CD4-positive, alpha-beta T cell treated with Interleukin-2 at 100 ng/mL for 4 hours (primary cell): ENCODE measurements around the gene THSD4.

Experiments used
- DNase-seq: peaks from one replicate; pipeline ENCODE4 v3.0.0-alpha.2; 2020; ENCODE audit warnings: low spot score

Gene THSD4

DNA sequence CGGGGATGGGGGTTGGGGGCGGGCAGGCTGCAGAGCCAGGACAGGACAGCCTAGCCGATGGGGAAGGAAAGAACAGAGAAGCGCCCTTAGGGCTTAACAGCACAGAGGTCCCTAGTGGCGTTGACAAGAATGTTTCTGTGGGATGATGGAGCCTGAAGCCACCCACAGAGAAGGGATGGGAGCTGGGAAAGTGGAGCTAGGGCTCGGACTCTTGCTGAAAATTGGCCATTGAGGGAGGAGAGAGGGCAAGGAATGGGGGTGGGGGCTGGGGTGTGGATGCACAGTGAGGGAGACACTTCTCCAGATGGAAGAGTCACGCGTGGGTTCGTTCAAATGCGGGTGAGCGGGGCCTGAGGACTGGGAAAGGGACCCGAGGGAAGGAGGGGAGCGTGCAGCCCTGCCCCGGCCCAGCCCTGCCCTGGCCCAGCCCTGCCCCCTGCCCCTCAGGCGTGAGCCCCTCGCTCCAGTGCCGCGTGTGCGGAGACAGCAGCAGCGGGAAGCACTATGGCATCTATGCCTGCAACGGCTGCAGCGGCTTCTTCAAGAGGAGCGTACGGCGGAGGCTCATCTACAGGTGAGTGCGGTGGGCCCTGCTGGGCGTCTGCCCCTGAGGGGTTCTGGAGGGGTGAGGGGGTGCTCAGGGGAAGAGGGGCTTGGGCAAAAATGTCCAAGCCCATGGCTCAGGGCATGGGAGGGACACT is 695.9 kb downstream of the THSD4 start:
- DNase-seq = no peak

DNA sequence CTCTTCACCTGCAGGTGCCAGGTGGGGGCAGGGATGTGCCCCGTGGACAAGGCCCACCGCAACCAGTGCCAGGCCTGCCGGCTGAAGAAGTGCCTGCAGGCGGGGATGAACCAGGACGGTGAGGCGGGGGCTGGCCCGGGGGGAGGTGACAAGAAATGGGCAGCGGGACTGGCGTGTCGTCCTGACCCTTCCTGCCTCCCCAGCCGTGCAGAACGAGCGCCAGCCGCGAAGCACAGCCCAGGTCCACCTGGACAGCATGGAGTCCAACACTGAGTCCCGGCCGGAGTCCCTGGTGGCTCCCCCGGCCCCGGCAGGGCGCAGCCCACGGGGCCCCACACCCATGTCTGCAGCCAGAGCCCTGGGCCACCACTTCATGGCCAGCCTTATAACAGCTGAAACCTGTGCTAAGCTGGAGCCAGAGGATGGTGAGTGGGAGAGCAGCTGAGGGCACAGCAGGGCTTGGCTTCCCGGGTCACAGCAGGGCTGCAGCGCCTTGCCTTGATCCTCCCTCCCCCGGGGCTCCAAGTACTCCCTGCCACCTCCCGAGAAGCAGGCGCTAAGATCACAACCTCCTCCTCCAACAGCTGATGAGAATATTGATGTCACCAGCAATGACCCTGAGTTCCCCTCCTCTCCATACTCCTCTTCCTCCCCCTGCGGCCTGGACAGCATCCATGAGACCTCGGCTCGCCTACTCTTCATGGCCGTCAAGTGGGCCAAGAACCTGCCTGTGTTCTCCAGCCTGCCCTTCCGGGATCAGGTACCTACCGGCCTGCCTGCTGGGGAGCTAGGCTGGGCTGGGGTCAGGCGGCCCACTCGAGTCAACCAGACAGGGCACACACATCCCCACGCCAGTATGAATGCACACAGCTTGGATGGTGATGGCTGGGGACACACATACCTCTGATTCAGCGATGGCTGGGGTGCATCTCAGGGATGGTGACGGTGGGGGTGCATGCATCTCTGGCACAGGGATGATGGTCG is 696.8 kb downstream of the THSD4 start:
- no peak for DNase-seq

DNA sequence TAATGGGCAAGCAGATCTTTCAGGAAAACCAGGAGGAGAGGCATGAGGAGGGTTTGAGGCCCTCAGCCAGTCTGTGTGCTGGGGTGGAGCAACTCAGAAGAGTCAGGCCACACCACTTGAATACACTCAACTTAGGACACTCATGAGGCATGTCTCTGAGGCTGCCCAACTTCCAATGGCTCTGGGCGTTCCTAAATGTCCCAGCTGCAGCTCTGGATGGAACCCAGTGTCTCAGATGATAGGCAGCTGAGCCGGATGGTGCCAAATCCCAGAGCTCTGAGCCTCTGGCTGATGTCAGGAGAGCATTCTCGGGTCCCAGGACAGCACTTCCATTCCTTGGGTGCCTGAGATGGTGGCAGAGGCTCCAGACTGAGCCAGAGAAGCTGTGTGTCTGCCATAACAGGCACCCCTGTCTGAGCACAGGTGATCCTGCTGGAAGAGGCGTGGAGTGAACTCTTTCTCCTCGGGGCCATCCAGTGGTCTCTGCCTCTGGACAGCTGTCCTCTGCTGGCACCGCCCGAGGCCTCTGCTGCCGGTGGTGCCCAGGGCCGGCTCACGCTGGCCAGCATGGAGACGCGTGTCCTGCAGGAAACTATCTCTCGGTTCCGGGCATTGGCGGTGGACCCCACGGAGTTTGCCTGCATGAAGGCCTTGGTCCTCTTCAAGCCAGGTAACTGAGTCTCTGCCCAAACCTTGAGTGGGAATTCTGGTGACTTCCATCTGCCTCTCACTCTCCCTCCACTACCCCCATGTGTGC is 697.9 kb downstream of the THSD4 start:
- no peak for DNase-seq

DNA sequence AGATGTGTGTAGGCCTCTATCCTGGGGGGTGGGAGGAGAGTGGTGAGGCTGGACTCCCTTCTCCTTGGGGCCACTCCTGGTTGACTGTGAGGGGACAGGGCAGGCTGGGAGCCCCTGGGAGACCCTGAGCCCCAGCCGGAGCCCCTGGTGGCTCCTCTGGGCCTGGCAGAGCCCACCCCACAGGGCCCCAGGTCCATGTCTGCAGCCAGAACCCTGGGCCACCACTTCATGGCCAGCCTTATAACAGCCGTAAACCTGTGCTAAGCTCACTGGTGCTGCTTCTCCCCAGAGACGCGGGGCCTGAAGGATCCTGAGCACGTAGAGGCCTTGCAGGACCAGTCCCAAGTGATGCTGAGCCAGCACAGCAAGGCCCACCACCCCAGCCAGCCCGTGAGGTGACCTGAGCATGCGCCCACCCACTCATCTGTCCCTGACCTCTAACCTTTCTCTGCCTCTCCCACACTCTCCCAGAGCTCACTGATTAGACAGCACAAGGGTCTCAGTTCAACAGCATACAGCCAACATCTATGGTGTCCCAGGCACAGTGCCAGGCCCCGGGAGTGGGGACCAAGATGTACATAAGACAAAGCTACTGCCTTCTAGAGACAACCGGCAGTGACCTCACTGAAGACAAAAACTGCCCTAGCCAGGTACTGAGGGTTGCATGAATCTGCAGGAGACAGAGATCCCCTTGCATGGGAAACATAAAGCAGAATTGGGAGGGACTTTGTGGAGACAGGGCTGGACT is 698.6 kb downstream of the THSD4 start:
- no peak for DNase-seq

GRCh38 chr15:71815301-71815700 is 700.0 kb downstream of the THSD4 start:
- no peak for DNase-seq

GRCh38 chr15:71817351-71817750 is 702.1 kb downstream of the THSD4 start:
- DNase-seq = no peak

- no peak for DNase-seq
These were observed 704.9 kb downstream of the THSD4 start for GRCh38 chr15:71820127-71820526.

DNA sequence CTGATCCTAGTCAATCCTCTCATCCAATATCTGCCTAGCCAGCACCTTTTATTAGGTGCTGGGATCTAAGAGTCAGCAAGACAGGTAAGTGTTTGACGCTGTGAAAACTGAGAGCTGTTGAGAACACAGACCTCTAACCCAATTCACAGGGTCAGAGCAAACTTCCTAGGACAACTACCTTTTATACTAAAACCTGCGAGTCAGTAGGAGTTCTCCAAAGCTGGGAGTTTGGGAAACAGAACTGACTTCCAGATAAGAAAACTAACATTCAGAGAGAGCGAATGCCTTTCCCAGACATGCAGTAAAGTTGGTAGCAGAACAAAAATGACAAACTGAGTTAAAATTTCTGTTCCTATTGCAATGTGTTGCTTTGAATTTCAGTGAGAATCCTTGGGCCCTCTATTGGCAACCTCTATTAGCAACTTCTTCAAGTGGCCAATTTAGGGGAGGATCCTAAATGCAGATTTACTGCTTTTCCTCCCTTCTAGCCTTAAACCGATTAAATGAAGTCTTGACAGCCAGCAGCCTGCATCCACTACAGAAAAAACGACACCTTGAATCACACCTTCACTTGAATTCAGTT is 706.4 kb downstream of the THSD4 start:
- DNase-seq = no peak

- DNase-seq = no peak
These were observed 707.8 kb downstream of the THSD4 start for GRCh38 chr15:71822890-71823630.

DNA sequence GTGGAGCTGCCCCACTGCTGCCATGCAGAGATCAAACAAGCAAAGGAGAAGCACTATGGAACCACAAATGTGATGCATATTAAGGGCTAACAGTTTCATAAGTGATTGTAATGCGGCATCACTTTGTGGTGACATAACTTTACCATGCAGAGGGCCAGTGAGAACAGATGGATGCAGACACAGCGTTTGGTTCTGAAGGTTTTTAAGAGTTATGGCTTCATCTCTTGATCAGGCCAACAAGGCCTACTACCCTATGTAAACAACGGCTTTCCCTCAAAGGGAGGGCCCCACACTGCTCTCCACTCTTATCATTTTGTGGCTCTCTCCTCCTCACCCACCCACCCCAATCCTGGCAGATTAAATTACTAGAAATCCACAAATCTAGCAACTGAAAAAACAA is 708.5 kb downstream of the THSD4 start:
- DNase-seq = no peak

DNA sequence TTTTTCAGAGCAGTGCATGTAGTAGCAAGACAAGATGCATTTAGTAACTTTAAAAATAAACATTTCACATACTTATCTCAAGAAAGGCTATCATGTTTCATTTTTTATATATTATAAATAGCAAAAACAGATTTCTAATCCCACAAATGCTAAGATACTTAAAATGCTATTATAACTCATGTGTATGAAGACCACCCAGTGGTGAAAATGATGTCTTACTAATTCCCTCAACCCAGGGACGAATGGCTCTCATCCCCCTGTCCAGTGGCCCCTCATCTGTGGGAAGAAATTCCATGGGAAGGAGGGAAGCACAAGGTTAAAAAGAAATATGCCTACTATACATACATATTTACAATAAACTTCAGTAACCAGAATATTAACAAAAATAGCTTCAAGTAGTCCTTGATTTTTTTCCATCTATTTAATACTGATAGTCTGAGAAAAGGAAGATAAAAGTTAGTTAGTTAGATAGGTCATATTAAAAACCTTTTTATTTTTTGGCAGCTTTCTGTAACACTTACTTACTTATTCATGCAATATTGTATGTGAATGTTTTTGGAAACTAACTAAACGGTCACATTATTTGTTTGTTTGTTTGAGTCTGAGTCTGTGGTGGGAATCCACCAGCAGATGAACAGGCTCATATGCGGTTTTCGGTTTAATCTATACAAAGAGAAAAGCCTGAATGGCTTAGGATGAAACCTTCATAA is 709.9 kb downstream of the THSD4 start:
- DNase-seq = no peak

- DNase-seq = no peak
These were observed 710.9 kb downstream of the THSD4 start for GRCh38 chr15:71826196-71826595.

DNA sequence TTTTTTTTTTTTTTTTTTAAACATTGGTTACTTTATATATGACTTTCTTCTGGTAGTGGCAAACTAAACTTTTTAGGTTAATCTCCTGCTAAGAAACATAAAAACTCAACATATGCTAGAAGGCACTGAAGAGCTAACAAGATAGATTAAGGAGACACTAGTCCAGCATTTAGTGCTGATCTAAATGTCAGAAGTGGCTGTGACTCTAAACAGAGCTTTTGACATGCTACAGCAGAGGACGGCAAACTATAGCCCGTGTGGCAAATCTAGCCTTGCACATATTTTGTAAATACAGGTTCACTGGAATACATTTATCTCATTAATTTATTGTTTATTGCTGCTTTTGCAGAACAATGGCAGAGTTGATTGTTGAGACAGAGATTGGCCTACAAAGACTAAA is 715.7 kb downstream of the THSD4 start:
- no peak for DNase-seq
